ENCODE results near the gene KCNC1. TPM values are rescaled to one million over a fixed set of nuclear protein-coding genes. Genes with fewer than 3 reads are reported as not detected.

The KCNC1 gene
- total and polyA plus RNA-seq, 9 of the 15 experiments (the other 6 are each of a cell fraction or from before 2014, with no cell fraction given), result 0.05 to 0.08 TPM; not detected in 7

- intact Hi-C loops (cut with micrococcal nuclease), result no loop called here
- ChIA-PET CTCF (ENCODE audit: low intra/inter-chr PET ratio) (no interaction called here), POLR2A (interaction anchor here (0.6 to 1.3 kb wide), 3 partner anchors 12 to 119 kb away, joined by 3 to 4 read pairs (median 3); no protein-coding TSS in a partner anchor)
- Histone ChIP-seq H3K9me3 (replicated peaks; ENCODE audit: control insufficient read depth, insufficient read depth, low read depth, low read length) (no peaks in the 10 kb centered on the region), H3K27ac (ENCODE audit: extremely low read depth, low read depth, low read length) (no peak overlapping the region), H3K27me3 (ENCODE audit: control insufficient read depth in 2 of 2, insufficient read depth in 2 of 2, low read length in 2 of 2) (peaks cover 12 to 82% of the 10 kb centered on the region in 2 experiments; a peak in 4 of 5 replicates), H3K79me2 (ENCODE audit: control insufficient read depth, insufficient read depth, low read length) (no peaks in the 10 kb centered on the region), H3K4me2 (ENCODE audit: insufficient read depth, low read length) (no peak overlapping the region), H4K20me1 (replicated peaks; ENCODE audit: control insufficient read depth, insufficient read depth, low read length) (peaks cover 20% of the 10 kb centered on the region; the same call in 1 of the 2 replicates), H3K4me1 (replicated peaks in 1 of 2; ENCODE audit: control insufficient read depth in 2 of 2, insufficient read depth in 2 of 2, low read length in 2 of 2) (peaks cover 0 to 5% of the 10 kb centered on the region in 2 experiments; a peak in 2 of 5 replicates), H3K36me3 (ENCODE audit: control insufficient read depth, insufficient read depth, low read length) (no peaks in the 10 kb centered on the region), H2AFZ (ENCODE audit: low read depth, low read length) (no peak overlapping the region), H3K9me1 (ENCODE audit: control insufficient read depth, insufficient read depth, low read length) (no peaks in the 10 kb centered on the region), H3K9ac (ENCODE audit: insufficient read depth in 1 of 2, low read depth in 2 of 2, low read length in 2 of 2) (peak overlapping the region in 1 of 2 experiments; percentile 32; a peak in 1 of 4 replicates), H3K4me3 (no peak overlapping the region)
- FAIRE-seq (no peak), ATAC-seq (no peak), DNase-seq (ENCODE audit: extremely low read depth in 1 of 4, low spot score in 3 of 4) (no peak)
- TF ChIP-seq FOXK1 (CRISPR knock-in tag; IDR thresholded peaks at IDR 0.05; ENCODE audit: borderline replicate concordance) (no peak), SUPT5H (IDR thresholded peaks at IDR 0.05) (no peak), ZNF232 (CRISPR knock-in tag; IDR thresholded peaks at IDR 0.05) (no peak), NRF1 (conservative IDR thresholded peaks at IDR 0.05 in 1 of 2, IDR thresholded peaks at IDR 0.05 in 1 of 2) (peak; percentile 31 to 37; a peak in 2 of 4 replicates)
- in situ Hi-C loops (cut with MboI), result no loop called here
- BruUV-seq (replicated peaks), result no TSS peak
- WGBS (ENCODE audit: insufficient coverage, low coverage, missing lambda C conversion rate), result 4% methylated on average over 13 of the region's 13 CpGs
Measured at GRCh38 chr11:17743026-17743807, 8.6 kb downstream of the KCNC1 start.

GRCh38 chr11:17743808-17744119 is 9.2 kb downstream of the KCNC1 start:
- H3K27me3 ChIP-seq (ENCODE audit: control insufficient read depth in 2 of 2, insufficient read depth in 2 of 2, low read length in 2 of 2), result peaks cover 12 to 80% of the 10 kb centered on the region in 2 experiments; a peak in 4 of 5 replicates
- TF ChIP-seq RBBP5 (IDR thresholded peaks at IDR 0.05; ENCODE audit: borderline replicate concordance, insufficient read depth, low read length, poor library complexity, severe bottlenecking) (no peak), JUN (IDR thresholded peaks at IDR 0.05; ENCODE audit: borderline replicate concordance, low read depth, low read length) (0 out of 2 replicates have a peak, but pooled peaks have one; percentile 13), JUN (CRISPR knock-in tag; IDR thresholded peaks at IDR 0.05; ENCODE audit: borderline replicate concordance) (no peak), ATF7 (IDR thresholded peaks at IDR 0.05) (peak; percentile 31; the same call in 1 of the 2 replicates), CBX8 (IDR thresholded peaks at IDR 0.05; ENCODE audit: borderline replicate concordance, extremely low read depth, low read depth, low read length, poor library complexity, severe bottlenecking) (no peak), KLF6 (CRISPR knock-in tag; IDR thresholded peaks at IDR 0.05; ENCODE audit: borderline replicate concordance) (no peak), ATF3 (IDR thresholded peaks at IDR 0.05) (peak; percentile 72), ATF3 (CRISPR knock-in tag; conservative IDR thresholded peaks at IDR 0.05) (no peak), POU5F1 (IDR thresholded peaks at IDR 0.05; ENCODE audit: borderline replicate concordance, low read depth, low read length, partially characterized antibody) (no peak)

More at GRCh38 chr11:17743808-17744119, 9.2 kb downstream of the KCNC1 start:
- no TSS peak for BruUV-seq (replicated peaks)
- no peaks in the 10 kb centered on the region for H3K79me2 ChIP-seq (ENCODE audit: control insufficient read depth, insufficient read depth, low read length)
- H3K4me1 ChIP-seq (replicated peaks in 1 of 2; ENCODE audit: control insufficient read depth in 2 of 2, insufficient read depth in 2 of 2, low read length in 2 of 2), result peaks cover 0 to 3% of the 10 kb centered on the region in 2 experiments; a peak in 2 of 5 replicates
- no peak overlapping the region for H3K9ac ChIP-seq (ENCODE audit: insufficient read depth in 1 of 2, low read depth in 2 of 2, low read length in 2 of 2)
- in situ Hi-C loops (cut with MboI) (no loop called here), intact Hi-C loops (cut with micrococcal nuclease) (no loop called here)
- H4K20me1 ChIP-seq (replicated peaks; ENCODE audit: control insufficient read depth, insufficient read depth, low read length), result peaks cover 20% of the 10 kb centered on the region; the same call in 1 of the 2 replicates
- no peak for FAIRE-seq
- H3K9me1 ChIP-seq (ENCODE audit: control insufficient read depth, insufficient read depth, low read length), result no peaks in the 10 kb centered on the region
- ChIA-PET POLR2A (interaction anchor here (0.6 to 1.3 kb wide), 3 partner anchors 13 to 119 kb away, joined by 3 to 4 read pairs (median 3); no protein-coding TSS in a partner anchor), CTCF (ENCODE audit: low intra/inter-chr PET ratio) (interaction anchor here (0.8 kb wide), 1 partner anchor 12 kb away, joined by 3 read pairs; no protein-coding TSS in a partner anchor)
- H3K4me2 ChIP-seq (ENCODE audit: insufficient read depth, low read length), result no peak overlapping the region
- H2AFZ ChIP-seq (ENCODE audit: low read depth, low read length), result no peak overlapping the region
- no peak overlapping the region for H3K4me3 ChIP-seq
- no peaks in the 10 kb centered on the region for H3K9me3 ChIP-seq (replicated peaks; ENCODE audit: control insufficient read depth, insufficient read depth, low read depth, low read length)
- H3K27ac ChIP-seq (ENCODE audit: extremely low read depth, low read depth, low read length), result no peak overlapping the region
- no peaks in the 10 kb centered on the region for H3K36me3 ChIP-seq (ENCODE audit: control insufficient read depth, insufficient read depth, low read length)
- ATAC-seq, result no peak
- 2% methylated on average over 5 of the region's 5 CpGs for whole genome bisulfite sequencing (ENCODE audit: insufficient coverage, low coverage, missing lambda C conversion rate)
- DNase-seq (ENCODE audit: extremely low read depth in 1 of 4, low spot score in 3 of 4), result no peak

All from K562 (cell line).